Activated CD8-positive, alpha-beta T cell treated with anti-CD3 and anti-CD28 coated beads for 36 hours (primary cell): ENCODE measurements around the gene ATP6V0E2. TPM values are rescaled to one million over a fixed set of nuclear protein-coding genes. Genes with fewer than 3 reads are reported as not detected.

Experiments
- ATAC-seq: fragments of 200-7000 bp; cut with Tn5 transposase; one replicate; pipeline ENCODE4 v1.10.0; 2021; ENCODE audit warnings: mild to moderate bottlenecking, moderate library complexity
- CTCF ChIA-PET: fragments of 350-600 bp; sonication (Branson Sonifier 250); formaldehyde crosslinking; loops from one replicate; lab custom pipeline; 2021; ENCODE audit warnings: antibody characterized with exemption; lab: Charles Lee
- POLR2A ChIA-PET: fragments of 350-600 bp; sonication (Branson Sonifier 250); formaldehyde crosslinking; loops from one replicate; lab custom pipeline; 2021; ENCODE audit warnings: antibody characterized with exemption; lab: Charles Lee
- DNase-seq: peaks from one replicate; pipeline ENCODE4 v3.0.0-alpha.2; 2020
- H3K27ac Mint-ChIP-seq: one replicate; pipeline ENCODE4 v1.8.0; 2021; ENCODE audit warnings: mild to moderate bottlenecking, mixed read lengths
- H3K27me3 Mint-ChIP-seq: one replicate; pipeline ENCODE4 v1.8.0; 2021; ENCODE audit warnings: mixed read lengths
- H3K36me3 Mint-ChIP-seq: one replicate; pipeline ENCODE4 v1.8.0; 2021; ENCODE audit warnings: low read depth, mixed read lengths
- H3K4me1 Mint-ChIP-seq: one replicate; pipeline ENCODE4 v1.8.0; 2021; ENCODE audit warnings: low read depth, mixed read lengths
- H3K4me3 Mint-ChIP-seq: one replicate; pipeline ENCODE4 v1.8.0; 2021; ENCODE audit warnings: mild to moderate bottlenecking, moderate library complexity, mixed read lengths
- H3K9me3 Mint-ChIP-seq: one replicate; pipeline ENCODE4 v1.8.0; 2021; ENCODE audit warnings: mixed read lengths
- intact Hi-C: fragments of 100-400 bp; cut with micrococcal nuclease; formaldehyde crosslinking; loops from one replicate; pipeline ENCODE4 v1.10.0; 2022
- total RNA-seq, 2 experiments: library from RNA; stranded (reverse); gene quantifications; one replicate each; pipeline ENCODE4 v1.2.3, GENCODE V29; 2021
- TF ChIP-seq, protein P1 (sequence below): fragments of 200-600 bp; IDR thresholded peaks from one replicate; pipeline ENCODE4 v1.8.0; 2022; ENCODE audit warnings: antibody characterized with exemption, mild to moderate bottlenecking

Gene ATP6V0E2
- total RNA-seq, 2 experiments from 2014 or later, result 46.3 to 46.7 TPM

DNA sequence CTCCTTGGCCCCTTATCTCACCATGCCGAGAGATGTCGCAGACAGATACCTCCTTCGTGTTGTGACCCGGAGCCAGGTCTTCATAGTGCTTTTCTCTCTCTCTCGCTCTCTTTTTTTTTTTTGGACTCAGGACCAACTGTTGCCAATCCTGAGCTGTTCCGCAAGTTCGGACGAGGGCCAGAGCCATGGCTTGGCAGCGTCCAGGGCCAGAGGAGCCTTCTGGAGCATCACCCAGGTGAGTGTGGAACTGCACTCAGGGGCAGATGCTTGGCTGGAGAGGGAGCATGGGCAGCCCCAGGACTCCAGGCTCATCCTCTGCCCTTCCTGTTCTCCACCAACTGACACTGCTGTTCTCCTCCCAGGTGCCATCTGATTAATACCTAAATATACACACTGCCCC is 27.7 kb upstream of the ATP6V0E2 start:
- Mint-ChIP-seq H3K4me3 (no peak overlapping the region), H3K27ac (no peak overlapping the region), H3K4me1 (peaks cover 32% of the 10 kb centered on the region), H3K27me3 (no peaks in the 10 kb centered on the region), H3K9me3 (no peaks in the 10 kb centered on the region), H3K36me3 (peaks cover 2% of the 10 kb centered on the region)
- DNase-seq, result no peak
- intact Hi-C loops, result no loop called here
- TF ChIP-seq, protein P1, sequence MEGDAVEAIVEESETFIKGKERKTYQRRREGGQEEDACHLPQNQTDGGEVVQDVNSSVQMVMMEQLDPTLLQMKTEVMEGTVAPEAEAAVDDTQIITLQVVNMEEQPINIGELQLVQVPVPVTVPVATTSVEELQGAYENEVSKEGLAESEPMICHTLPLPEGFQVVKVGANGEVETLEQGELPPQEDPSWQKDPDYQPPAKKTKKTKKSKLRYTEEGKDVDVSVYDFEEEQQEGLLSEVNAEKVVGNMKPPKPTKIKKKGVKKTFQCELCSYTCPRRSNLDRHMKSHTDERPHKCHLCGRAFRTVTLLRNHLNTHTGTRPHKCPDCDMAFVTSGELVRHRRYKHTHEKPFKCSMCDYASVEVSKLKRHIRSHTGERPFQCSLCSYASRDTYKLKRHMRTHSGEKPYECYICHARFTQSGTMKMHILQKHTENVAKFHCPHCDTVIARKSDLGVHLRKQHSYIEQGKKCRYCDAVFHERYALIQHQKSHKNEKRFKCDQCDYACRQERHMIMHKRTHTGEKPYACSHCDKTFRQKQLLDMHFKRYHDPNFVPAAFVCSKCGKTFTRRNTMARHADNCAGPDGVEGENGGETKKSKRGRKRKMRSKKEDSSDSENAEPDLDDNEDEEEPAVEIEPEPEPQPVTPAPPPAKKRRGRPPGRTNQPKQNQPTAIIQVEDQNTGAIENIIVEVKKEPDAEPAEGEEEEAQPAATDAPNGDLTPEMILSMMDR, result no peak
- ATAC-seq, result no peak
- CTCF ChIA-PET, result no interaction called here
- POLR2A ChIA-PET, result interaction anchor here (1.4 kb wide), 1 partner anchor 20 kb away, joined by 3 read pairs; no protein-coding TSS in a partner anchor

DNA sequence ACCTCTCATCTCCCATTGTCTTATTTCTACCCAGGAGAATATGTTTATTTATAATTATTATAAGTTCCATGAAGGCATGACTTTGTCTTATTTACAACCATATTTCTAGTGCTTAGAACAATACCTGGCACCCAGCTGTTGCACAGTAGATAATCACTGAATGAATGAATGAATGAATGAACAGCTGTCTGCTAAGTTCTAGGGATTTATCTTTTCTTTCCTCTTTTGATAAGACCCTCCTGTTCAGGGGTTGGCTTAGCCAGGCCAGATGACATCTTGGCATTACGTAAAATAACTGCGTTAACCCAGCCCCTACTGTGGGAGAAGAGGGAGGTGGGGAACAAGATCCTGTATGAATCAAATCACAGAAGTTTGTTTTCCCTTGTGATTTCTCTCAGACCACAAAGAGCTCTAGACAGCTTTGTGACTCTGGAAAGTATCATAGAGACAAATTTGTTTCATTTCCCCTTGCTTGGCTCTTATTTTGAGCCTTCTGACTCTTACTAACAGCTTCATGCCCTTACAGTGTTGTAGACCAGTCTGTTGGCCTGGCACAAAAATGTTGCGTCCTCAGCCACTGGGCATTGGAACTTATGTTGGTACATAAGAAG is 27.2 kb upstream of the ATP6V0E2 start:
- Mint-ChIP-seq H3K4me3 (no peak overlapping the region), H3K27me3 (no peaks in the 10 kb centered on the region), H3K9me3 (no peaks in the 10 kb centered on the region), H3K36me3 (peaks cover 2% of the 10 kb centered on the region), H3K27ac (no peak overlapping the region), H3K4me1 (peaks cover 28% of the 10 kb centered on the region)
- intact Hi-C loops, result no loop called here
- no peak for DNase-seq
- TF ChIP-seq, protein P1, result no peak
- POLR2A ChIA-PET, result no interaction called here
- no peak for ATAC-seq
- CTCF ChIA-PET, result interaction anchor here (1.0 kb wide), 1 partner anchor 15 kb away, joined by 3 read pairs; no protein-coding TSS in a partner anchor

DNA sequence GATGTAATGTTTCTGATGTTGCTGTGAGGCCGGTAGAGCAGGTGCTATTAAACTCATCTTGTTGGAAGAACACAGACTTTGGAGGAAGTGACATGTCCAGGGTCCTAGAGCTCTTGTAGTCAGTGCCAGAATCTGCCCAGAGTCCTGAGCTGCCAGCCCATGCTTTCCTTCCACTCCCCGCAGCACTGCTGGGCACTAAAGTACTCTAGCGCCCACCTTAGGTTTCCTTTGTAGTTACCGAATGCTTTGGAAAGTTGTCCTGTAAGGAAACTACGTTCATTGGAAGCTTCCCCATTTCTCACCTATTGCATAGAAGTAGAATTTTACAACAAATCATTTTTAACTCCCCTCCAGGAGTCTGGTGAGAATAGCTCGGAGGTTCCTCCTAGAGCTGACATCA is 24.6 kb upstream of the ATP6V0E2 start:
- Mint-ChIP-seq H3K36me3 (peaks cover 2% of the 10 kb centered on the region), H3K9me3 (no peaks in the 10 kb centered on the region), H3K27me3 (no peaks in the 10 kb centered on the region)

DNA sequence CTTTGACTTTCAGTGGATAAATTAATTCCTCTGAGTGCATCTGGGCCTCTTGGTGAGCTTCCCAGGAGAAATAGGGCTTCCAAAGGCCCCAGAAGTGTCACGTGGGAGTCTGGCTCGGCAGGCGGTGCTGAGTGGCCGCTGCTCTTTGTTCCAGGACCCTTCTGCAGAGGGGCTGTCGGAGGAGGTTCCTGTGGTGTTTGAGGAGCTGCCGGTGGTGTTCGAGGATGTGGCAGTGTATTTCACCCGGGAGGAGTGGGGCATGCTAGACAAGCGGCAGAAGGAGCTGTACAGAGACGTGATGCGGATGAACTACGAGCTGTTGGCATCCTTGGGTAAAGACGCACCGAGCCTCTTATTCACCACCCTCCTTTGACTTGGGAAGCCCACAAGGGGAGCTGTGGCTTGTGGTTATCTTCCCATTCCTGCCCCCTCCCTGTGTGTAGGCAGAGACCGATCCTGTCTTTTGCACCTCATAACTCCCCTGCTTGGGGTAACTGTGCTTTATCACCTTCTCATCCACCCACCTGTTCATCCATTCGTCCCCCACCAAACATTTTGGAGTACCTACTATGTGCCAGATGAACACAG is 23.7 kb upstream of the ATP6V0E2 start:
- H3K27ac Mint-ChIP-seq, result no peak overlapping the region
- ChIA-PET POLR2A (interaction anchor here (0.6 to 2.6 kb wide), 2 partner anchors 11 to 15 kb away, joined by 4 to 16 read pairs; partner anchors contain the start of gene ZNF862), CTCF (interaction anchor here (0.8 to 2.0 kb wide), 5 partner anchors 9 to 44 kb away, joined by 3 to 12 read pairs (median 3); no protein-coding TSS in a partner anchor)
- intact Hi-C loops, result no loop called here
- H3K9me3 Mint-ChIP-seq, result no peaks in the 10 kb centered on the region
- no peak for ATAC-seq
- H3K27me3 Mint-ChIP-seq, result no peaks in the 10 kb centered on the region
- TF ChIP-seq, protein P1, result no peak
- H3K36me3 Mint-ChIP-seq, result peaks cover 2% of the 10 kb centered on the region
- peak overlapping the region; percentile 22 for H3K4me3 Mint-ChIP-seq
- peaks cover 27% of the 10 kb centered on the region for H3K4me1 Mint-ChIP-seq
- DNase-seq, result no peak

More for the DNA sequence above, 24.6 kb upstream of the ATP6V0E2 start:
- no peak overlapping the region for H3K4me3 Mint-ChIP-seq
- no peak overlapping the region for H3K27ac Mint-ChIP-seq
- H3K4me1 Mint-ChIP-seq, result peaks cover 20% of the 10 kb centered on the region
- DNase-seq, result no peak
- no peak for ATAC-seq
- intact Hi-C loops, result no loop called here
- ChIA-PET CTCF (interaction anchor here (1.3 to 2.0 kb wide), 3 partner anchors 9 to 12 kb away, joined by 3 to 12 read pairs (median 10); no protein-coding TSS in a partner anchor), POLR2A (interaction anchor here (2.6 kb wide), 1 partner anchor 10 kb away, joined by 16 read pairs; the partner anchor contains the start of gene ZNF862)
- TF ChIP-seq, protein P1, result no peak

DNA sequence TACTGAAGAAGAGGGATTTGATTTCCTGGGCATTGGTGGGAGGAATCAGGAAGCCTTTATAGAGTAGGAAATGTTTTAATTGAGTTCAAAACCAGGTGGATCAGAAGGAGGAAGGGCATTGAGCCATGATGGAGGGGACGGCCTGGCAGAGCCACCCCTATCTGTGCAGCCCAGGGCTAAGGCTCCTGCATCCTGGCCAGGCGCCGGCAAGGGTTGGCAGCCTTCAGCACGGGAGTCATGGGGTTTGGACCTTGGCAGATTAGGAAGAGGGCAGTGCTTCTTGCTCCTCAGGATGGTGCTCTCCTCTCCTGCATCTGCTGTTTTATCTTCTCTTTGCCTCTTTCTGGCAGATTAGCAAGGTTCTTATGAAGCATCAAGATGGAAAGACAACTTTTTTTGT is 23.1 kb upstream of the ATP6V0E2 start:
- intact Hi-C loops, result no loop called here
- peaks cover 31% of the 10 kb centered on the region for H3K4me1 Mint-ChIP-seq
- no peak for ATAC-seq
- ChIA-PET CTCF (interaction anchor here (1.0 to 2.2 kb wide), 3 partner anchors 10 to 15 kb away, joined by 3 to 10 read pairs (median 6); no protein-coding TSS in a partner anchor), POLR2A (interaction anchor here (0.6 to 2.6 kb wide), 2 partner anchors 11 to 14 kb away, joined by 4 to 16 read pairs; partner anchors contain the start of gene ZNF862)
- no peak overlapping the region for H3K27ac Mint-ChIP-seq
- TF ChIP-seq, protein P1, result no peak
- no peak for DNase-seq
- no peak overlapping the region for H3K4me3 Mint-ChIP-seq
- no peaks in the 10 kb centered on the region for H3K9me3 Mint-ChIP-seq
- H3K27me3 Mint-ChIP-seq, result no peaks in the 10 kb centered on the region
- H3K36me3 Mint-ChIP-seq, result peaks cover 4% of the 10 kb centered on the region
